Measurements from ENCODE around the gene PHKA2.

DNA sequence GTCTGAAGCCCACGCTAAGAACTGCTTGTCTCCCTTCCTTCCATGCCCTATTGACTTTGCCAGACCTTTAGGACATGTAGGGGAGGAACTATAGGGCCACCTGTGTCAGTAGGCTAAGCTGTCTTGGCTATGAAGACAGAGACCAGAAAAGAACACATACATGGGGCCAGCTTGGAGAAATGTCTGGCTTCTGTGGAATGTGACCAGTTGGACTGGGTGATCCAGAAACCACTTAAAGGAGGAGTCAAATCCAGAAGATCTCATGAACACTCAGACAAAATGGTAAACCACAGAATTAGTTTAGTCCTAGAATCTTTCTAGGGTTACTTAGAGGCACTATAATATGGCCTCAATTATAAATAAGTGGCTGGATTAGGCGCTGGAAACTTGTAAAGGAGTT is 42.0 kb downstream of the PHKA2 start:
- TF ChIP-seq, protein P1, sequence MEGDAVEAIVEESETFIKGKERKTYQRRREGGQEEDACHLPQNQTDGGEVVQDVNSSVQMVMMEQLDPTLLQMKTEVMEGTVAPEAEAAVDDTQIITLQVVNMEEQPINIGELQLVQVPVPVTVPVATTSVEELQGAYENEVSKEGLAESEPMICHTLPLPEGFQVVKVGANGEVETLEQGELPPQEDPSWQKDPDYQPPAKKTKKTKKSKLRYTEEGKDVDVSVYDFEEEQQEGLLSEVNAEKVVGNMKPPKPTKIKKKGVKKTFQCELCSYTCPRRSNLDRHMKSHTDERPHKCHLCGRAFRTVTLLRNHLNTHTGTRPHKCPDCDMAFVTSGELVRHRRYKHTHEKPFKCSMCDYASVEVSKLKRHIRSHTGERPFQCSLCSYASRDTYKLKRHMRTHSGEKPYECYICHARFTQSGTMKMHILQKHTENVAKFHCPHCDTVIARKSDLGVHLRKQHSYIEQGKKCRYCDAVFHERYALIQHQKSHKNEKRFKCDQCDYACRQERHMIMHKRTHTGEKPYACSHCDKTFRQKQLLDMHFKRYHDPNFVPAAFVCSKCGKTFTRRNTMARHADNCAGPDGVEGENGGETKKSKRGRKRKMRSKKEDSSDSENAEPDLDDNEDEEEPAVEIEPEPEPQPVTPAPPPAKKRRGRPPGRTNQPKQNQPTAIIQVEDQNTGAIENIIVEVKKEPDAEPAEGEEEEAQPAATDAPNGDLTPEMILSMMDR (IDR thresholded peaks at IDR 0.05; ENCODE audit: low read depth, low read length), result no peak
- TF ChIP-seq EZH2phosphoT487 (IDR thresholded peaks at IDR 0.05; ENCODE audit: low read depth), result no peak

All from OCI-LY3 (cell line).